ENCODE data around the gene SRGAP2C.
"Not testable (repeated sequence)": the region's sequence is repeated elsewhere in the genome, so short reads cannot be mapped to it uniquely, and the experiment has no call there.

DNA sequence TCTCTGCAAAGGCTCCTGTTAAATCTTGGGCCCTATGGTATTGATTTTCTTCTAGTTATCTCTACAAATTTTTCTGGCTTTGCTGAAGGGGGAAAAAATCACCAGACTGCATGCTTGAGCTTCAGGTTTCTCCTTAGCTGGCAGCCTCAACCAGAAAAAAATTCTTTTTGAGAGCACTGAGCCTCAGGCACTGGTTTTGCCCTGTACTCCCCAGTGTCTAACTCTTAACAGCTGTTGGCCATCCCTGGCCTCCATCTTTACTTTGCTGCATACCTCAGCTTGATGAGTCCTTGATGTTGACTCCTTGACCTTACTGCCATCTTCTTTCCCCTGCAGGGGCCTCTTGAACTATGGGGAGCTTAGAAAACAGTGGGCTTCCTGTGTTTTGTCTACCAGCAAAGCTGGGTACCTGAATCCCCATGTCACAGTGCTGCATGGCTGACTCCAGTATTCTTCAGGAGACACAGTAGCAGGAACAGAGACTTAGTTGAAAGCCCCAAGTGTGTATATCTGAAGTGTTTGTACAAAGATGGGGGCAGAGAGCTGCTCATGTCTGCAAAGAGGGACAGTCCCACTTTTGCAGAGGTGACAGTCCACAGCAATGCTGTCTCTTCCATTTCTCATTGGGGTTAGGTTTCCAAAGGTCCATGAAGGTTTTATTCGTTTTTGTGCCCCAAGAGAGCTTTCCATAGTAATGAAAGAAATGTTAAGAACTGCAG lies 31.1 kb downstream of the SRGAP2C start:
- not testable (repeated sequence) for TF ChIP-seq CTCF (IDR thresholded peaks at IDR 0.05; ENCODE audit: insufficient read depth, low read length, poor library complexity, severe bottlenecking); EZH2phosphoT487 (conservative IDR thresholded peaks at IDR 0.05; ENCODE audit: low read length)

All from SU-DHL-6 (cell line).